IMR-90 (cell line): ENCODE results near the gene UBE2QL1.

Experiments
- BHLHE40 ChIP-seq: fragments of 150-350 bp; IDR thresholded peaks from 2 replicates; pipeline ENCODE4 v1.6.1; 2016; ENCODE audit warnings: mild to moderate bottlenecking, low read depth, low read length
- CEBPB ChIP-seq: IDR thresholded peaks from 2 replicates; pipeline ENCODE4 v1.6.1; 2012; ENCODE audit warnings: low read depth, low read length, improper control_type of control experiment
- CHD1 ChIP-seq: IDR thresholded peaks from 2 replicates; pipeline ENCODE4 v1.6.1; 2012; ENCODE audit warnings: low read depth, low read length, improper control_type of control experiment
- FOS ChIP-seq: fragments of 150-350 bp; IDR thresholded peaks from 2 replicates; pipeline ENCODE4 v1.6.1; 2016; ENCODE audit warnings: low read depth, low read length
- POLR2A ChIP-seq: IDR thresholded peaks from 2 replicates; pipeline ENCODE4 v1.6.1; 2012; ENCODE audit warnings: mild to moderate bottlenecking, low read depth, low read length
- RAD21 ChIP-seq: IDR thresholded peaks from 2 replicates; pipeline ENCODE4 v1.6.1; 2012; ENCODE audit warnings: low read length, improper control_type of control experiment
- RCOR1 ChIP-seq: IDR thresholded peaks from 2 replicates; pipeline ENCODE4 v1.6.1; 2012; ENCODE audit warnings: mild to moderate bottlenecking, low read length, improper control_type of control experiment; ENCODE audit not compliant: insufficient replicate concordance
- RFX5 ChIP-seq: IDR thresholded peaks from 2 replicates; pipeline ENCODE4 v1.8.0; 2012; ENCODE audit warnings: low read depth, mild to moderate bottlenecking, low read length, moderate library complexity
- SMC3 ChIP-seq: fragments of 150-350 bp; IDR thresholded peaks from 2 replicates; pipeline ENCODE4 v1.6.1; 2016; ENCODE audit warnings: low read depth, mild to moderate bottlenecking, antibody characterized with exemption, low read length, moderate library complexity
- TF ChIP-seq, protein P1 (sequence below): conservative IDR thresholded peaks from 2 replicates; pipeline ENCODE4 v1.5.1; 2012; ENCODE audit warnings: mild to moderate bottlenecking, low read depth, low read length, improper control_type of control experiment
- TF ChIP-seq, protein P2 (sequence below): fragments of 150-350 bp; IDR thresholded peaks from 2 replicates; pipeline ENCODE4 v1.6.1; 2017; ENCODE audit warnings: mild to moderate bottlenecking, antibody characterized with exemption, low read length, low read depth

DNA sequence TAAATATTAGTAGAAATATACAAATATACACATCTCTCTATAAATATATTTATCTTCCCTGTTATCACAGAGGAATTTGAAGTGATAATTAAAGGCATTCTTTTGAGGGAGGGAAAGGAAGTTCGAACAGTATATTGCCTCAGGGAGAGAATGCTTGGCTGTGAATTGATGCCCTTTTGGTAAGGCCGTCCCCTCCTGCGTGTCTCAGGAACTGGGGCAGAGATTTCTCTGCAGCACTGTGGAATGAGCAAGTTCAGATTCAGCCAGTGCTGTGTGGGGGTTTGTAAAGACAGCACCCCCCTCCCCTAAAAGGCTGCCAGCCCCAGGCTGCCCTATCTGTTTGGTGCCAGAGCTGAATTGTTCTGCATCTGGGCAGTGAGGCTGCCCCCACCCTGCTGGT is 42.0 kb downstream of the UBE2QL1 start:
- TF ChIP-seq POLR2A (no peak), RCOR1 (no peak), RAD21 (no peak), BHLHE40 (no peak), SMC3 (no peak), RFX5 (no peak), CEBPB (no peak), FOS (no peak), CHD1 (no peak)
- TF ChIP-seq, protein P1, sequence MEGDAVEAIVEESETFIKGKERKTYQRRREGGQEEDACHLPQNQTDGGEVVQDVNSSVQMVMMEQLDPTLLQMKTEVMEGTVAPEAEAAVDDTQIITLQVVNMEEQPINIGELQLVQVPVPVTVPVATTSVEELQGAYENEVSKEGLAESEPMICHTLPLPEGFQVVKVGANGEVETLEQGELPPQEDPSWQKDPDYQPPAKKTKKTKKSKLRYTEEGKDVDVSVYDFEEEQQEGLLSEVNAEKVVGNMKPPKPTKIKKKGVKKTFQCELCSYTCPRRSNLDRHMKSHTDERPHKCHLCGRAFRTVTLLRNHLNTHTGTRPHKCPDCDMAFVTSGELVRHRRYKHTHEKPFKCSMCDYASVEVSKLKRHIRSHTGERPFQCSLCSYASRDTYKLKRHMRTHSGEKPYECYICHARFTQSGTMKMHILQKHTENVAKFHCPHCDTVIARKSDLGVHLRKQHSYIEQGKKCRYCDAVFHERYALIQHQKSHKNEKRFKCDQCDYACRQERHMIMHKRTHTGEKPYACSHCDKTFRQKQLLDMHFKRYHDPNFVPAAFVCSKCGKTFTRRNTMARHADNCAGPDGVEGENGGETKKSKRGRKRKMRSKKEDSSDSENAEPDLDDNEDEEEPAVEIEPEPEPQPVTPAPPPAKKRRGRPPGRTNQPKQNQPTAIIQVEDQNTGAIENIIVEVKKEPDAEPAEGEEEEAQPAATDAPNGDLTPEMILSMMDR, result no peak
- TF ChIP-seq, protein P2, sequence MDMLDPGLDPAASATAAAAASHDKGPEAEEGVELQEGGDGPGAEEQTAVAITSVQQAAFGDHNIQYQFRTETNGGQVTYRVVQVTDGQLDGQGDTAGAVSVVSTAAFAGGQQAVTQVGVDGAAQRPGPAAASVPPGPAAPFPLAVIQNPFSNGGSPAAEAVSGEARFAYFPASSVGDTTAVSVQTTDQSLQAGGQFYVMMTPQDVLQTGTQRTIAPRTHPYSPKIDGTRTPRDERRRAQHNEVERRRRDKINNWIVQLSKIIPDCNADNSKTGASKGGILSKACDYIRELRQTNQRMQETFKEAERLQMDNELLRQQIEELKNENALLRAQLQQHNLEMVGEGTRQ, result no peak
